ENCODE results near the gene DAPK2.

GRCh38 chr15:63945838-63946298 is 100.4 kb downstream of the DAPK2 start:
- TF ChIP-seq CTCF (IDR thresholded peaks at IDR 0.05 in 4 of 5, conservative IDR thresholded peaks at IDR 0.05 in 1 of 5) (no peak), POLR2A (IDR thresholded peaks at IDR 0.05) (no peak)
